AG09319 (cell line): ENCODE results near the gene CACNA1B.
"Not testable (repeated sequence)": the region's sequence is repeated elsewhere in the genome, so short reads cannot be mapped to it uniquely, and the experiment has no call there.

Source experiments
- DNase-seq: peaks from one replicate; pipeline ENCODE4 v3.0.0-alpha.2; 2010; ENCODE audit warnings: low read depth; ENCODE audit errors: extremely low read depth
- CTCF ChIP-seq: IDR thresholded peaks from 2 replicates; pipeline ENCODE4 v1.5.1; 2011; ENCODE audit warnings: low read depth, mild to moderate bottlenecking, inconsistent platforms, low read length, moderate library complexity

The CACNA1B gene

GRCh38 chr9:138111607-138112006, 234.0 kb downstream of the CACNA1B start:
- no peak for DNase-seq
- no peak for TF ChIP-seq CTCF

DNA sequence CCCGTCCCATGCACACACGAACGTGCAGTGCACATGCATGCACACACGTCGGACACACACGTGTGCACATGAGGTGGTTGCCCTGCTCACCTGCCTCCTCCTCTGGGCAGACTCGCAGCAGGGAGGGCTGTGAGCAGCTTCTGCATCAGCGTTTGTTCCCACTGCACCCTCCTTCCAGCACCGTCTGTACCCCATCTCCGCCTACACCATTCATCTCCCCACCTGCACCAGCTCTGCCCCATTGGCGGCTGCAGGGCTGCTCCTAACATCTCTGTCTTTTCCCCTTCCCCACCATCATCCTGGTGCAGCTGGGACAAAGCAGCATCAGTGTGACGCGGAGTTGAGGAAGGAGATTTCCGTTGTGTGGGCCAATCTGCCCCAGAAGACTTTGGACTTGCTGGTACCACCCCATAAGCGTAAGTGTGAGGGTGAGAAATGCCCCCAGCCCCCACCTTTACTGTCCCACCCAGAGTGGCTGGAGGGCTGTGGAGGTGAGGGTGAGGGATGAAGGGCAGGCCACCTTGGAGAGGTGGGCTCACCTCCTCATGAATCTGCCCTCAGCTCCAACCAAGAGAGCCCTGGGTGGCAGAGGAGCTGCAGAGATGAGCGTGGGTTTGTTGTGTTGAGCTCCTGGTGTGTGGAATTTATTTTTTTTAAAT, 234.6 kb downstream of the CACNA1B start:
- no peak for DNase-seq
- no peak for TF ChIP-seq CTCF

GRCh38 chr9:138112791-138113600, 235.4 kb downstream of the CACNA1B start:
- no peak for TF ChIP-seq CTCF
- DNase-seq = no peak

DNA sequence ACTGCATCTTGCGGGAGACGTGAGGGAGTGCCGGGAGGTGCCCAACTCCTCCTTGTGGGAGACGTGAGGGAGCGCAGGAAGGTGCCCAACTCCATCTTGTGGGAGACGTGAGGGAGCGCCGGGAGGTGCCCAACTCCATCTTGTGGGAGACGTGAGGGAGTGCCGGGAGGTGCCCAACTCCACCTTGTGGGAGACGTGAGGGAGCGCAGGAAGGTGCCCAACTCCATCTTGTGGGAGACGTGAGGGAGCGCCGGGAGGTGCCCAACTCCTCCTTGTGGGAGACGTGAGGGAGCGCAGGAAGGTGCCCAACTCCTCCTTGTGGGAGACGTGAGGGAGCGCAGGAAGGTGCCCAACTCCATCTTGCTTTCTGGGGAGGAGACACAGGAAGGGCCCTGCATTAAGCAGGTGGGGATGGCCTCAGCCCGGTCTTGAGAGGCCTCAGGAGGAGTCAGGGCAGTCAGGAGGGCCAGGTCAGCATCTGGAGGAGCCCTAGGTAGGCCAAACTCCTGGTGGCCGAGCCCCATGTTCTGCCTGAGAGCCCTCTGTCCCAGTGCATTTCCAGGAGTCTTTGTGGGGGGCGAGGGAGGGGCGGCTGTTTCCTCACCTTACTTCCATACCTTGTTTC, 236.2 kb downstream of the CACNA1B start:
- DNase-seq = not testable (repeated sequence)

DNA sequence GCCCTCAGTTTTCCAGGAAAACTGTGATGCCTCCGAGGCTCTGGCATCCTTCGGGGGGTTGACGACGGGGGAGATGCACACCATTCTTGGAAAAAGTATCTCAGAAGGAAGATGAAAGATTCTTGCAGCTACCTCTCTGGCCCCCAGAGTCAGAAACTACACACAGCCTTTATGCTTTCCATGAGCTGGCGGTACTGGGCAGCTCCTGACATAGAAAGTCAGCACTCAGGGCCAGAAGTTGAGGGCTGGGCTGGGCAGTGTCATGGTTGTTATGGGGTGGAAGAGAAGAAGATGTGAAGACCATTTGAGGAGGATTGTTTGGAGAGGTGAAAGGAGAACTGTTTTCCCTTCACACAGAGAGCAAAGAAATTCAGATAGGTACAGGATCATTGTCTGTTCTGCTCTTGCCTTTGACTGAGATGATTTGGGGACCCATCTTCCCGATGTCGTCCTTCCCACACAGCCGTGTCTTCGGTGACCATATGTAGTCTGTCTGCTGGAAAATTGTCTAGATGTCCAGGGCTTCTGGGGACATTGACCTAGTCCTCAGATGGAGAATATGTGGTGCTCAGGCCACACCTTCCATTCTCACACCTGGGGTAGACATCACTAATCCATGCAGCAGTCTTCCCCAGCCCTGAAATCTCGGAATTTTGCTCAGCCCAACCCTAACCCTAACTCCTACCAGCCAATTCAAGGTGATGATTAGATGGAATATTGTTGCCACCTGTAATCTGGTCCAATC, 237.1 kb downstream of the CACNA1B start:
- DNase-seq = no peak
- TF ChIP-seq CTCF = no peak

DNA sequence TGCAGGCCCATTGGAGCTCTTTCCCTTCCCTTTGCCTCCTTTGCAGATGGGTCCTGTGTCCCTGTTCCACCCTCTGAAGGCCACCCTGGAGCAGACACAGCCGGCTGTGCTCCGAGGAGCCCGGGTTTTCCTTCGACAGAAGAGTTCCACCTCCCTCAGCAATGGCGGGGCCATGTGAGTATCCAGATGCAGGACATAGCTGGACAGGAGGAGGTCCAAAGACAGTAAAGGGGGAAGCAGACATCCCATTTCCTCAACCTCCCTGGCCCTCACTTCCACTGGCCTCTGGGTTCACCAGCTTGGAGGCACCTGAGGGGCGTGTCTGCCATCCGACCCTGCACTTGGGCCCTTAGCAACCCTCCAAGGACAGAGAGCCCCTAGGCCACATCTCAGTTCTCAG, 237.9 kb downstream of the CACNA1B start:
- no peak for DNase-seq
- TF ChIP-seq CTCF = no peak

GRCh38 chr9:138116521-138116920, 238.9 kb downstream of the CACNA1B start:
- TF ChIP-seq CTCF = no peak

More at GRCh38 chr9:138116521-138116920, 238.9 kb downstream of the CACNA1B start:
- no peak for DNase-seq
